Lower lobe of right lung (tissue), 2 donors: ENCODE data around the gene TRAFD1. TPM values are rescaled to one million over a fixed set of nuclear protein-coding genes. Genes with fewer than 3 reads are reported as not detected.

Experiments
- ATAC-seq, 2 donors: fragments of 200-7000 bp; cut with Tn5 transposase; one replicate each; pipeline ENCODE4 v1.9.1; 2020 to 2022; ENCODE audit warnings: mild to moderate bottlenecking in 2 of 2, moderate library complexity in 2 of 2
- DNase-seq: peaks from one replicate; pipeline ENCODE4 v3.0.0-alpha.2; 2020
- H3K27ac ChIP-seq: fragments of 200-600 bp; one replicate; pipeline ENCODE4 v1.8.0; 2022
- H3K27me3 ChIP-seq: fragments of 200-600 bp; one replicate; pipeline ENCODE4 v1.8.0; 2022; ENCODE audit warnings: low read depth
- H3K36me3 ChIP-seq: fragments of 200-600 bp; one replicate; pipeline ENCODE4 v1.8.0; 2022; ENCODE audit warnings: mild to moderate bottlenecking
- H3K4me1 ChIP-seq: fragments of 200-600 bp; one replicate; pipeline ENCODE4 v1.8.0; 2022
- H3K4me3 ChIP-seq: fragments of 200-600 bp; one replicate; pipeline ENCODE4 v1.8.0; 2022; ENCODE audit warnings: mild to moderate bottlenecking
- H3K9me3 ChIP-seq: fragments of 200-600 bp; one replicate; pipeline ENCODE4 v1.8.0; 2022
- CTCF ChIP-seq: fragments of 200-600 bp; IDR thresholded peaks from one replicate; pipeline ENCODE4 v1.8.0; 2022; ENCODE audit warnings: antibody characterized with exemption, mild to moderate bottlenecking
- intact Hi-C: fragments of 100-400 bp; cut with DNase I; formaldehyde crosslinking; loops from one replicate; pipeline ENCODE4 v1.11.0; 2022
- total RNA-seq: library from RNA; stranded (reverse); fragmentation: NEBNext Ultra II Directional; extraction: Animal tissue kit (Norgen Biotek cat#: 25700); gene quantifications from one replicate; pipeline ENCODE4 v1.2.1, GENCODE V29; 2021
- donor health status: DM: no; HTN: yes; CAD: no; lungs with severe emphysema.

TRAFD1 gene
- total RNA-seq, 1 donor from 2014 or later = 42.5 TPM

- Histone ChIP-seq H3K4me3 (no peak overlapping the region), H3K4me1 (no peaks in the 10 kb centered on the region), H3K27ac (no peak overlapping the region), H3K27me3 (no peaks in the 10 kb centered on the region), H3K36me3 (peaks cover 63% of the 10 kb centered on the region), H3K9me3 (no peaks in the 10 kb centered on the region)
- ATAC-seq = no peak
- intact Hi-C loops = no loop called here
- TF ChIP-seq CTCF = no peak
- no peak for DNase-seq
These were observed 42.6 kb downstream of the TRAFD1 start for GRCh38 chr12:112167718-112168525.

- DNase-seq = no peak
- no peak for TF ChIP-seq CTCF
- intact Hi-C loops = no loop called here
- no peaks in the 10 kb centered on the region for H3K27me3 ChIP-seq
- peaks cover 60% of the 10 kb centered on the region for H3K36me3 ChIP-seq
- no peak overlapping the region for H3K27ac ChIP-seq
- no peaks in the 10 kb centered on the region for H3K4me1 ChIP-seq
- no peak overlapping the region for H3K4me3 ChIP-seq
- ATAC-seq = no peak
- H3K9me3 ChIP-seq = no peaks in the 10 kb centered on the region
These were observed 43.2 kb downstream of the TRAFD1 start for GRCh38 chr12:112168561-112168971.

- intact Hi-C loops = no loop called here
- H3K9me3 ChIP-seq = no peaks in the 10 kb centered on the region
- H3K27me3 ChIP-seq = no peaks in the 10 kb centered on the region
- no peak for DNase-seq
- TF ChIP-seq CTCF = no peak
- ATAC-seq = no peak
- no peak overlapping the region for H3K4me3 ChIP-seq
- H3K36me3 ChIP-seq = peaks cover 58% of the 10 kb centered on the region
- H3K4me1 ChIP-seq = no peaks in the 10 kb centered on the region
- H3K27ac ChIP-seq = no peak overlapping the region
These were observed 44.0 kb downstream of the TRAFD1 start for GRCh38 chr12:112169161-112169872.

GRCh38 chr12:112169966-112170365 is 44.6 kb downstream of the TRAFD1 start:
- H3K36me3 ChIP-seq = peaks cover 64% of the 10 kb centered on the region
- no peak for TF ChIP-seq CTCF
- intact Hi-C loops = no loop called here
- H3K27me3 ChIP-seq = no peaks in the 10 kb centered on the region
- H3K9me3 ChIP-seq = no peaks in the 10 kb centered on the region
- no peaks in the 10 kb centered on the region for H3K4me1 ChIP-seq
- no peak overlapping the region for H3K4me3 ChIP-seq
- ATAC-seq (no peak), DNase-seq (no peak)
- H3K27ac ChIP-seq = no peak overlapping the region

GRCh38 chr12:112170376-112170775 is 45.0 kb downstream of the TRAFD1 start:
- no peak overlapping the region for H3K4me3 ChIP-seq
- H3K27ac ChIP-seq = no peak overlapping the region
- no peaks in the 10 kb centered on the region for H3K27me3 ChIP-seq
- H3K4me1 ChIP-seq = no peaks in the 10 kb centered on the region
- ATAC-seq (peak; percentile 33 to 75), DNase-seq (no peak)
- intact Hi-C loops = no loop called here
- H3K36me3 ChIP-seq = peaks cover 68% of the 10 kb centered on the region
- TF ChIP-seq CTCF = peak; percentile 45
- no peaks in the 10 kb centered on the region for H3K9me3 ChIP-seq
